GM18861 (cell line): ENCODE data around the gene ADORA2B.
"Not testable (repeated sequence)": the region's sequence is repeated elsewhere in the genome, so short reads cannot be mapped to it uniquely, and the experiment has no call there.

Experiments
- ATAC-seq: cut with Tn5 transposase; IDR thresholded peaks from one replicate; pipeline ENCODE4 v1.9.1; 2021; ENCODE audit not compliant: unreplicated experiment

Gene ADORA2B

GRCh38 chr17:15979013-15979412 lies 34.1 kb downstream of the ADORA2B start:
- not testable (repeated sequence) for ATAC-seq

- ATAC-seq = peak; percentile 92
Observed at GRCh38 chr17:15981208-15981607, 36.3 kb downstream of the ADORA2B start.

GRCh38 chr17:15981646-15982580 lies 37.0 kb downstream of the ADORA2B start:
- ATAC-seq = no peak

GRCh38 chr17:15996322-15996721 lies 51.4 kb downstream of the ADORA2B start:
- no peak for ATAC-seq

- no peak for ATAC-seq
Observed at GRCh38 chr17:15998031-15998562, 53.2 kb downstream of the ADORA2B start.

- ATAC-seq = peak; percentile 88
Observed at GRCh38 chr17:15999141-15999973, 54.4 kb downstream of the ADORA2B start, which contains the start of the genes TTC19 and ZSWIM7. TSS of gene TTC19 (plus strand) at chr17:15999824. CDS start at chr17:15999849, 25 bp downstream. TSS of gene ZSWIM7 (minus strand) at chr17:15999704. CDS start at chr17:15999594, 110 bp downstream.

- no peak for ATAC-seq
Observed at GRCh38 chr17:15999974-16000827, 55.3 kb downstream of the ADORA2B start.

- no peak for ATAC-seq
Observed at GRCh38 chr17:16001226-16001897, 56.4 kb downstream of the ADORA2B start.

- ATAC-seq = no peak
Observed at GRCh38 chr17:16002708-16003260, 57.9 kb downstream of the ADORA2B start.

- ATAC-seq = no peak
Observed at GRCh38 chr17:16003841-16004240, 58.9 kb downstream of the ADORA2B start.

- no peak for ATAC-seq
Observed at GRCh38 chr17:16005636-16006035, 60.7 kb downstream of the ADORA2B start.

GRCh38 chr17:16007439-16007838 lies 62.5 kb downstream of the ADORA2B start:
- no peak for ATAC-seq

- no peak for ATAC-seq
Observed at GRCh38 chr17:16013943-16014407, 69.0 kb downstream of the ADORA2B start.

- no peak for ATAC-seq
Observed at GRCh38 chr17:16019347-16019746, 74.4 kb downstream of the ADORA2B start.

GRCh38 chr17:16023881-16024280 lies 79.0 kb downstream of the ADORA2B start:
- no peak for ATAC-seq

GRCh38 chr17:16025202-16025601 lies 80.3 kb downstream of the ADORA2B start:
- ATAC-seq = no peak
